GM10266 (cell line): ENCODE measurements around the gene SLC16A11.
"Not testable (repeated sequence)": the region's sequence is repeated elsewhere in the genome, so short reads cannot be mapped to it uniquely, and the experiment has no call there.

Experiments used
- DNase-seq: peaks from one replicate; pipeline ENCODE4 v3.0.0; 2012; ENCODE audit errors: extremely low spot score
- CTCF ChIP-seq: IDR thresholded peaks from 2 replicates; pipeline ENCODE4 v1.5.1; 2012; ENCODE audit warnings: mild to moderate bottlenecking, low read depth; ENCODE audit not compliant: control insufficient read depth, insufficient read depth; ENCODE audit errors: missing control alignments

SLC16A11 gene

GRCh38 chr17:6994666-6995256 lies 49.1 kb downstream of the SLC16A11 start:
- no peak for DNase-seq
- TF ChIP-seq CTCF: no peak

- TF ChIP-seq CTCF: no peak
- no peak for DNase-seq
These were observed 49.7 kb downstream of the SLC16A11 start for GRCh38 chr17:6994118-6994598.

GRCh38 chr17:6993613-6994056 lies 50.3 kb downstream of the SLC16A11 start:
- not testable (repeated sequence) for DNase-seq
